Measurements from ENCODE around the gene RXFP2. TPM values are rescaled to one million over a fixed set of nuclear protein-coding genes. Genes with fewer than 3 reads are reported as not detected.

RXFP2 gene, protein sequence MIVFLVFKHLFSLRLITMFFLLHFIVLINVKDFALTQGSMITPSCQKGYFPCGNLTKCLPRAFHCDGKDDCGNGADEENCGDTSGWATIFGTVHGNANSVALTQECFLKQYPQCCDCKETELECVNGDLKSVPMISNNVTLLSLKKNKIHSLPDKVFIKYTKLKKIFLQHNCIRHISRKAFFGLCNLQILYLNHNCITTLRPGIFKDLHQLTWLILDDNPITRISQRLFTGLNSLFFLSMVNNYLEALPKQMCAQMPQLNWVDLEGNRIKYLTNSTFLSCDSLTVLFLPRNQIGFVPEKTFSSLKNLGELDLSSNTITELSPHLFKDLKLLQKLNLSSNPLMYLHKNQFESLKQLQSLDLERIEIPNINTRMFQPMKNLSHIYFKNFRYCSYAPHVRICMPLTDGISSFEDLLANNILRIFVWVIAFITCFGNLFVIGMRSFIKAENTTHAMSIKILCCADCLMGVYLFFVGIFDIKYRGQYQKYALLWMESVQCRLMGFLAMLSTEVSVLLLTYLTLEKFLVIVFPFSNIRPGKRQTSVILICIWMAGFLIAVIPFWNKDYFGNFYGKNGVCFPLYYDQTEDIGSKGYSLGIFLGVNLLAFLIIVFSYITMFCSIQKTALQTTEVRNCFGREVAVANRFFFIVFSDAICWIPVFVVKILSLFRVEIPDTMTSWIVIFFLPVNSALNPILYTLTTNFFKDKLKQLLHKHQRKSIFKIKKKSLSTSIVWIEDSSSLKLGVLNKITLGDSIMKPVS
- total RNA-seq (under 1 TPM; 0.08 to 0.43 TPM), polyA plus RNA-seq (ENCODE audit: insufficient read depth, low read depth, low replicate concordance) (0.67 TPM)
- long read RNA-seq, donor 1, result 0 reads
- long read RNA-seq, donor 2, result 0 reads

DNA sequence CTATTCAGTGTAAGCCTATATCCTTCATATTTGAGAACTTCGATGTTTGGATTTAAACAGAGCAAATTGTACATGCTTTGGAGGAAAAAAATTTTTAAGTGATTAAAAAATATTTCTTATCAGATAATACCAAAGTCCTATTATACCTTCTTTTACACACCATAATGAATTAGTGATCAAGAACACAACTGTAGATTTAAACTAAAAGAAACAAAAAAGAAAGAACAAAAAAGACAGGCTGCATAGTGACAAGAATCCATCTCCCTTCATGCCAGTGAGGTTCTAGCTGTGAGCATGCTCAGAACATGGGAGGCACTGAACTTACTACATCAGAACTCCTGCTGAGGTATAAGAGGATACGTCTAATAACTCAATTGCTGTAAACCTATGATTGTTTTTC lies at the start of gene RXFP2:
Gene RXFP2 (plus strand): TSS at position 301 of the 400 bp plus-strand sequence. CDS start 87 bp downstream, at position 388.
- no peaks in the 10 kb centered on the region for H3K4me1 ChIP-seq
- 77 to 78% methylated on average over 2 of the region's 2 CpGs for WGBS, 2 donors
- TF ChIP-seq, protein P1, sequence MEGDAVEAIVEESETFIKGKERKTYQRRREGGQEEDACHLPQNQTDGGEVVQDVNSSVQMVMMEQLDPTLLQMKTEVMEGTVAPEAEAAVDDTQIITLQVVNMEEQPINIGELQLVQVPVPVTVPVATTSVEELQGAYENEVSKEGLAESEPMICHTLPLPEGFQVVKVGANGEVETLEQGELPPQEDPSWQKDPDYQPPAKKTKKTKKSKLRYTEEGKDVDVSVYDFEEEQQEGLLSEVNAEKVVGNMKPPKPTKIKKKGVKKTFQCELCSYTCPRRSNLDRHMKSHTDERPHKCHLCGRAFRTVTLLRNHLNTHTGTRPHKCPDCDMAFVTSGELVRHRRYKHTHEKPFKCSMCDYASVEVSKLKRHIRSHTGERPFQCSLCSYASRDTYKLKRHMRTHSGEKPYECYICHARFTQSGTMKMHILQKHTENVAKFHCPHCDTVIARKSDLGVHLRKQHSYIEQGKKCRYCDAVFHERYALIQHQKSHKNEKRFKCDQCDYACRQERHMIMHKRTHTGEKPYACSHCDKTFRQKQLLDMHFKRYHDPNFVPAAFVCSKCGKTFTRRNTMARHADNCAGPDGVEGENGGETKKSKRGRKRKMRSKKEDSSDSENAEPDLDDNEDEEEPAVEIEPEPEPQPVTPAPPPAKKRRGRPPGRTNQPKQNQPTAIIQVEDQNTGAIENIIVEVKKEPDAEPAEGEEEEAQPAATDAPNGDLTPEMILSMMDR (IDR thresholded peaks at IDR 0.05), result no peak
- no peak for TF ChIP-seq POLR2A (IDR thresholded peaks at IDR 0.05)
- H3K9me3 ChIP-seq, result no peaks in the 10 kb centered on the region
- H3K36me3 ChIP-seq (ENCODE audit: low read depth, missing control alignments), result no peaks in the 10 kb centered on the region
- no peak for DNase-seq
- H3K4me3 ChIP-seq, result no peak within 1 kb of the TSS
- no peak within 1 kb of the TSS for H3K27ac ChIP-seq
- intact Hi-C loops (cut with DNase I; ENCODE audit: low total_unique reads), result no loop called here
- no peaks in the 10 kb centered on the region for H3K27me3 ChIP-seq

DNA sequence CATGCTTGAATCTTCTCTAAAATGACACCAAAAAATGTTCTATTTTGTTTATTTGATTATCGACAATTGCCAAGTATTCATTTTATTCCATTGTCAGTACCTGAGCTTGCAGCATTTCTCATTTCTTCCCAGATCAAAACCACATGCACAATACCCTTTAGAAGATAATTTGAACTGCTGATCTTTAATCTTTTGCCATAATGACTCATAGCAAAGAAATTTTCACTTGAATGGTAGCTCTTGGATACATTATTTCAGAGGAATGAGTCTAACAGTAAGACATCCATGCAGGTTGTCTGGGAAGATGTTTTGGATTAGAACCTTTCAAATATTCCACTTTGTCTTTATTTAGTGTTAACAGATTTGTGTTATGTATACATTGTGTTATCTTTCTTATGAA lies 42.0 kb upstream of the RXFP2 start:
- H3K27ac ChIP-seq, result no peak overlapping the region
- H3K4me1 ChIP-seq, result no peaks in the 10 kb centered on the region
- TF ChIP-seq, protein P1 (IDR thresholded peaks at IDR 0.05), result no peak
- no peak for TF ChIP-seq POLR2A (IDR thresholded peaks at IDR 0.05)
- 0% methylated on average over 1 of the region's 1 CpG for WGBS, 2 donors
- H3K27me3 ChIP-seq, result no peaks in the 10 kb centered on the region
- H3K36me3 ChIP-seq (ENCODE audit: low read depth, missing control alignments), result no peaks in the 10 kb centered on the region
- no peak for DNase-seq
- no peaks in the 10 kb centered on the region for H3K9me3 ChIP-seq
- H3K4me3 ChIP-seq, result no peak overlapping the region
- intact Hi-C loops (cut with DNase I; ENCODE audit: low total_unique reads), result no loop called here

DNA sequence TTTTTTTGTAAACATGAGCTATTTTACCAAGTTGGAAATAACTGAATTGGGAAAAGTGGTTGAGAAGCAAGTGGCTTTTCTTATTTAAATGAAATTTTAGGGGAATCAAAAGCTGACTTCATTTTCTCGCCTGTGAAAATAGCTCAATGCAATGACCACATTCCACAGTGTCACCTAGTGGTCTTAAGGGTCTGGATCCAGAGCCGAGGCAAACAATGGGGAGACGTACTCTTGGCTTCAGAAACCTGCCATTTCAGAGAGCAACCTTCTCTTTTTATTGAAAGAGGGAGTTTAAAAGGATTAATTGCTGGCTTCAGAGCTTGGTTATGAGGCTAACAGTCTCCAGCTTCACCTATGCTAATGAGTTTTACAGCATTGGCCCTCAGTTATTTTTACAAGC lies 39.7 kb upstream of the RXFP2 start:
- intact Hi-C loops (cut with DNase I; ENCODE audit: low total_unique reads), result no loop called here
- Histone ChIP-seq H3K4me1 (no peaks in the 10 kb centered on the region), H3K27me3 (no peaks in the 10 kb centered on the region), H3K4me3 (no peak overlapping the region), H3K27ac (no peak overlapping the region), H3K36me3 (ENCODE audit: low read depth, missing control alignments) (no peaks in the 10 kb centered on the region), H3K9me3 (no peaks in the 10 kb centered on the region)
- 48 to 54% methylated on average over 3 of the region's 3 CpGs for WGBS, 2 donors
- TF ChIP-seq POLR2A (IDR thresholded peaks at IDR 0.05), result no peak
- TF ChIP-seq, protein P1 (IDR thresholded peaks at IDR 0.05), result no peak
- no peak for DNase-seq

DNA sequence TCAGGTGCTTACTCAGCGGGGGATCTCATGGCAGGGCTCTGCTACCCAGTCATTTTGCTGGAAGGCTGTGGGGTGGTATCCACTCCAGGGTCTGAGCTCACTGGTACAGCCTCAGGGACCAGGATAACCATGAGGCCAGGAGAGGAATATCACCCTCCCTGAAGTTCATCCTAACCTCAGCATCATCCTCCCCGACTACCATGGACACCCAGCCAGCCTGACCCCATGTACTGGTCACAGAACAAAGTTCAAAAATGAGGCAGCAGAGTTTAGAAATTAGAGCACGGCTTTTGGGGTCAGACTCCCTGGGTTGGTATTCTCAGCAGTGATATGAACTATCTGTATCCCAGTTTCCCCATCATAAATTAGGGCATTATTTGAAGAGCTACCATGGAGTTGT lies 35.5 kb upstream of the RXFP2 start:
- no peaks in the 10 kb centered on the region for H3K36me3 ChIP-seq (ENCODE audit: low read depth, missing control alignments)
- H3K27me3 ChIP-seq, result no peaks in the 10 kb centered on the region
- H3K9me3 ChIP-seq, result no peaks in the 10 kb centered on the region
- DNase-seq, result no peak
- intact Hi-C loops (cut with DNase I; ENCODE audit: low total_unique reads), result no loop called here
- no peak for TF ChIP-seq POLR2A (IDR thresholded peaks at IDR 0.05)
- TF ChIP-seq, protein P1 (IDR thresholded peaks at IDR 0.05), result no peak
- H3K27ac ChIP-seq, result no peak overlapping the region
- H3K4me1 ChIP-seq, result no peaks in the 10 kb centered on the region
- no peak overlapping the region for H3K4me3 ChIP-seq
- 94 to 100% methylated on average over 2 to 3 of the region's 3 CpGs for WGBS, 2 donors

All from testis (tissue), 5 donors.